Thoracic aorta (tissue), 2 donors: Measurements from ENCODE around the gene TXLNB. TPM values are rescaled to one million over a fixed set of nuclear protein-coding genes. Genes with fewer than 3 reads are reported as not detected.
A peak's percentile ranks its signal among the peaks of the same experiment; 100 is the strongest.

Experiments used
- ATAC-seq: fragments of 150-250 bp; one replicate; pipeline ENCODE4 v1.8.0; 2017; ENCODE audit warnings: low read depth; ENCODE audit not compliant: insufficient number of reproducible peaks, low FRiP score
- DNase-seq: peaks from one replicate; pipeline ENCODE4 v3.0.0-alpha.2; 2020; ENCODE audit warnings: low spot score
- H3K27ac ChIP-seq, 2 donors: fragments of 200-600 bp; sonication (generic); 1 replicate in 1 of 2; 2 replicates in 1 of 2; pipeline ENCODE4 v1.5.1; 2016; ENCODE audit warnings: mild to moderate bottlenecking in 2 of 2, moderate library complexity in 2 of 2
- H3K27me3 ChIP-seq: fragments of 200-600 bp; sonication (generic); replicated peaks from 2 replicates; pipeline ENCODE4 v1.6.0; 2016; ENCODE audit warnings: mild to moderate bottlenecking; ENCODE audit not compliant: insufficient read depth
- H3K36me3 ChIP-seq: fragments of 200-600 bp; sonication (generic); one replicate; pipeline ENCODE4 v1.5.1; 2016
- H3K4me1 ChIP-seq, 2 donors: fragments of 200-600 bp; sonication (generic); 1 replicate in 1 of 2; 2 replicates in 1 of 2; pipeline versions ENCODE4 v1.5.1 to v1.6.0; 2016; ENCODE audit warnings: low read depth in 2 of 2, mild to moderate bottlenecking in 1 of 2; ENCODE audit not compliant: control insufficient read depth in 1 of 2
- H3K4me3 ChIP-seq: fragments of 200-600 bp; sonication (generic); 2 replicates; pipeline ENCODE4 v1.5.1; 2016; ENCODE audit warnings: mild to moderate bottlenecking
- H3K9me3 ChIP-seq: fragments of 200-600 bp; sonication (generic); 2 replicates; pipeline ENCODE4 v1.5.1; 2016
- total RNA-seq, 2 donors: library from RNA; depleted of rRNA; stranded (reverse); fragments of >200 nt; gene quantifications; one replicate each; pipeline versions ENCODE4 v1.1.0 to v1.2.3, GENCODE V29; 2016
- TF ChIP-seq, protein P1 (sequence below): fragments of 200-600 bp; sonication (generic); IDR thresholded peaks from one replicate; pipeline ENCODE4 v1.5.1; 2019; ENCODE audit warnings: antibody characterized with exemption

Gene TXLNB
- total RNA-seq, 2 donors from 2014 or later = 0.49 to 0.81 TPM

- peaks cover 10 to 19% of the 10 kb centered on the region in 2 donors for H3K4me1 ChIP-seq
- H3K4me3 ChIP-seq = no peak overlapping the region
- ATAC-seq (no peak), DNase-seq (no peak)
- H3K36me3 ChIP-seq = no peaks in the 10 kb centered on the region
- H3K27ac ChIP-seq = no peak overlapping the region
- no peaks in the 10 kb centered on the region for H3K9me3 ChIP-seq
- TF ChIP-seq, protein P1, sequence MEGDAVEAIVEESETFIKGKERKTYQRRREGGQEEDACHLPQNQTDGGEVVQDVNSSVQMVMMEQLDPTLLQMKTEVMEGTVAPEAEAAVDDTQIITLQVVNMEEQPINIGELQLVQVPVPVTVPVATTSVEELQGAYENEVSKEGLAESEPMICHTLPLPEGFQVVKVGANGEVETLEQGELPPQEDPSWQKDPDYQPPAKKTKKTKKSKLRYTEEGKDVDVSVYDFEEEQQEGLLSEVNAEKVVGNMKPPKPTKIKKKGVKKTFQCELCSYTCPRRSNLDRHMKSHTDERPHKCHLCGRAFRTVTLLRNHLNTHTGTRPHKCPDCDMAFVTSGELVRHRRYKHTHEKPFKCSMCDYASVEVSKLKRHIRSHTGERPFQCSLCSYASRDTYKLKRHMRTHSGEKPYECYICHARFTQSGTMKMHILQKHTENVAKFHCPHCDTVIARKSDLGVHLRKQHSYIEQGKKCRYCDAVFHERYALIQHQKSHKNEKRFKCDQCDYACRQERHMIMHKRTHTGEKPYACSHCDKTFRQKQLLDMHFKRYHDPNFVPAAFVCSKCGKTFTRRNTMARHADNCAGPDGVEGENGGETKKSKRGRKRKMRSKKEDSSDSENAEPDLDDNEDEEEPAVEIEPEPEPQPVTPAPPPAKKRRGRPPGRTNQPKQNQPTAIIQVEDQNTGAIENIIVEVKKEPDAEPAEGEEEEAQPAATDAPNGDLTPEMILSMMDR = no peak
- H3K27me3 ChIP-seq = no peaks in the 10 kb centered on the region
Measured at GRCh38 chr6:139257291-139257690, 34.5 kb downstream of the TXLNB start.

- no peaks in the 10 kb centered on the region for H3K9me3 ChIP-seq
- no peaks in the 10 kb centered on the region for H3K27me3 ChIP-seq
- no peak for DNase-seq
- peak overlapping the region; percentile 14 for H3K4me3 ChIP-seq
- ATAC-seq = peak; percentile 71
- peak overlapping the region; percentile 62 to 81 for H3K27ac ChIP-seq
- TF ChIP-seq, protein P1 = no peak
- peaks cover 20 to 30% of the 10 kb centered on the region in 2 donors for H3K4me1 ChIP-seq
- H3K36me3 ChIP-seq = no peaks in the 10 kb centered on the region
Measured at GRCh38 chr6:139256087-139256486, 35.7 kb downstream of the TXLNB start.

DNA sequence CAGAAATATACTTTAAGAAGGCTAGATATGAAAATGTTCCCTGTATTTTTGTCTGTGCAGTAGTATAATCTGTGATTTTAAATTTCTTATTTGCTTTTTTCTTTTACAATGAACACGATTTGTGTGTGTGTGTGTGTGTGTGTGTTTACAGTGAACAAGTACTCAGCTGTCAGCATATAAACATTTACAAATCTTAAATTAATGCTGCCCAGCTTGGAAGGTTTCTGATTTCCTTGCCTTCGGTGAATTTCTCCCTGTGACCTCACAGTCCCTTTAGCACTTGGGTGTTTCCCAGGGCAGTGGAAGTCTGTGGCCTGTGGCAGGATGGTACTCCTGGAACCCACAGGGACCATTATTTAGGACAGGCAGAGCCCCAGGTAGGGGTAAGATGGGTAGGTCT is 37.6 kb downstream of the TXLNB start:
- Histone ChIP-seq H3K9me3 (no peaks in the 10 kb centered on the region), H3K27me3 (no peaks in the 10 kb centered on the region), H3K4me3 (no peak overlapping the region), H3K4me1 (peaks cover 27 to 49% of the 10 kb centered on the region in 2 donors), H3K36me3 (no peaks in the 10 kb centered on the region), H3K27ac (peak overlapping the region in 1 of 2 donors; percentile 81)
- TF ChIP-seq, protein P1 = no peak
- DNase-seq = no peak
- ATAC-seq = no peak

- Histone ChIP-seq H3K36me3 (no peaks in the 10 kb centered on the region), H3K4me1 (peaks cover 27 to 50% of the 10 kb centered on the region in 2 donors), H3K9me3 (no peaks in the 10 kb centered on the region), H3K27me3 (no peaks in the 10 kb centered on the region), H3K27ac (no peak overlapping the region), H3K4me3 (no peak overlapping the region)
- DNase-seq (no peak), ATAC-seq (no peak)
- TF ChIP-seq, protein P1 = no peak
Measured at GRCh38 chr6:139253656-139254055, 38.1 kb downstream of the TXLNB start.

DNA sequence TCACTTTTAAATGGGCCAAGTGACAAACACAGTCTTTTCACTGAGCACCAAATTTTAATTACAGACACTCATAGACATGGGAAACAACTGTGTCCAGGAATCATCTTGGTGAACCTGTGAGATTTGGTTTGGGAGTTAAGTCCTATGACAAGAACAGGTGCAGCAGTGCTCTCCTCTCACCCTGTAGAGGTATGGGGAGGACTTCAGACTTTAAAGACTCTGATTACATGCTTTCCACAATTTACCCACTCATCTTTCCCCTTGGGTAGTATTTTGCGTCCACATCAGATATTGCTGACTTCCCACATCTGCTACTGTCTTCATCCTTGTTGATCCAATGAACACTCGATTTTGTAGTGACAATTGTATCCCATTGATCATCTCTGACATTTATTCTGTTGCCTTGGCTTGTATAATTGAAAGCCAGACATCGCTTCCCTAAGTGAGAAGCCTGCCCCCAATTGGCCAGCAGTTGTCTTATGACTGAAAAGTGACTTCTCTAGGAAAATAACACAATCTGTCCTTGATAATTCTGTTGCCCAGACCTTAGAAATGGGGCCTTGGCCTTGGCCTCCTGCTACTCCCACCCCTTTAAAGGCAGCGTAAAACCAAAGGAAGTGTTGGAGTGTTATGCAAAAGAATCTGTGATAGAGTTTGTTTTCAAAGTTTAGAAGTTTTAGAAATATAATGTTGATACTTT is 40.0 kb downstream of the TXLNB start:
- Histone ChIP-seq H3K4me1 (peaks cover 27 to 58% of the 10 kb centered on the region in 2 donors), H3K27ac (peak overlapping the region; percentile 54 to 63), H3K9me3 (no peaks in the 10 kb centered on the region), H3K4me3 (no peak overlapping the region), H3K36me3 (no peaks in the 10 kb centered on the region), H3K27me3 (no peaks in the 10 kb centered on the region)
- DNase-seq = no peak
- no peak for ATAC-seq
- TF ChIP-seq, protein P1 = no peak
